ENCODE data around the gene FBXO2. TPM values are rescaled to one million over a fixed set of nuclear protein-coding genes. Genes with fewer than 3 reads are reported as not detected.

FBXO2 gene
- total RNA-seq, 2 experiments from 2014 or later = 3.2 to 3.7 TPM

DNA sequence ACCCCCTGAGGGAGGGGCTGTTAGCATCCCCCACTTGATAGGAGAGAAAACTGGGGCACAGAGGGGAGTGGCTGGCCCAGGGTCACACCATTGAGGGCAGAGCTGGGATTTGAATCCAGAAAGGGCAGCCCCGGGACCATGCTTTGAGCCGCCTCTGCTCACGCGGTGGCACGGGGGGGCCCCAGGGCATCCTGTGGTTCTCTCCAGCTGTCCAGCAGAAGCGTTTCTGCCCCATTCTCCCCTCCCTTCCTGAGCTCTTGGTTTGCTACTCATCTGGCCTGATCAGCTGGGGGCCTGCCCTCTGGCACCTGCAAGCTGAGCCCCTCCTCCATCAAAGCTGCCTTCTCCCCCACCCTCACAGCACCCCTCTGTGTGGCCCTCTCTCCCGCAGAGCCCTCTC, 37.5 kb downstream of the FBXO2 start:
- DNase-seq = no peak
- intact Hi-C loops (cut with DNase I, micrococcal nuclease) = no loop called here
- no peak overlapping the region for H3K27ac Mint-ChIP-seq
- no peaks in the 10 kb centered on the region for H3K27me3 Mint-ChIP-seq
- Histone ChIP-seq H3K4me1 (ENCODE audit: insufficient read depth, low read length) (no peaks in the 10 kb centered on the region), H3K4me3 (ENCODE audit: low read length) (no peak overlapping the region), H3K36me3 (ENCODE audit: insufficient read depth, low read length) (no peaks in the 10 kb centered on the region), H3K27me3 (ENCODE audit: control insufficient read depth in 1 of 2, insufficient read depth in 2 of 2, low read length in 2 of 2) (peaks cover 3% of the 10 kb centered on the region in 2 experiments), H3K9me3 (ENCODE audit: control insufficient read depth in 1 of 2, insufficient read depth in 1 of 2, low read length in 2 of 2) (no peaks in the 10 kb centered on the region), H3K27ac (ENCODE audit: low read depth in 1 of 2, low read length in 2 of 2) (no peak overlapping the region)
- CTCF ChIA-PET = no interaction called here
- H3K4me3 Mint-ChIP-seq = no peak overlapping the region
- TF ChIP-seq, protein P1, sequence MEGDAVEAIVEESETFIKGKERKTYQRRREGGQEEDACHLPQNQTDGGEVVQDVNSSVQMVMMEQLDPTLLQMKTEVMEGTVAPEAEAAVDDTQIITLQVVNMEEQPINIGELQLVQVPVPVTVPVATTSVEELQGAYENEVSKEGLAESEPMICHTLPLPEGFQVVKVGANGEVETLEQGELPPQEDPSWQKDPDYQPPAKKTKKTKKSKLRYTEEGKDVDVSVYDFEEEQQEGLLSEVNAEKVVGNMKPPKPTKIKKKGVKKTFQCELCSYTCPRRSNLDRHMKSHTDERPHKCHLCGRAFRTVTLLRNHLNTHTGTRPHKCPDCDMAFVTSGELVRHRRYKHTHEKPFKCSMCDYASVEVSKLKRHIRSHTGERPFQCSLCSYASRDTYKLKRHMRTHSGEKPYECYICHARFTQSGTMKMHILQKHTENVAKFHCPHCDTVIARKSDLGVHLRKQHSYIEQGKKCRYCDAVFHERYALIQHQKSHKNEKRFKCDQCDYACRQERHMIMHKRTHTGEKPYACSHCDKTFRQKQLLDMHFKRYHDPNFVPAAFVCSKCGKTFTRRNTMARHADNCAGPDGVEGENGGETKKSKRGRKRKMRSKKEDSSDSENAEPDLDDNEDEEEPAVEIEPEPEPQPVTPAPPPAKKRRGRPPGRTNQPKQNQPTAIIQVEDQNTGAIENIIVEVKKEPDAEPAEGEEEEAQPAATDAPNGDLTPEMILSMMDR (IDR thresholded peaks at IDR 0.05) = no peak
- H3K9me3 Mint-ChIP-seq = no peaks in the 10 kb centered on the region
- POLR2A ChIA-PET = no interaction called here
- no peaks in the 10 kb centered on the region for H3K4me1 Mint-ChIP-seq (ENCODE audit: low read depth)
- ATAC-seq (ENCODE audit: poor library complexity) = no peak
- H3K36me3 Mint-ChIP-seq (ENCODE audit: low read depth) = no peaks in the 10 kb centered on the region

DNA sequence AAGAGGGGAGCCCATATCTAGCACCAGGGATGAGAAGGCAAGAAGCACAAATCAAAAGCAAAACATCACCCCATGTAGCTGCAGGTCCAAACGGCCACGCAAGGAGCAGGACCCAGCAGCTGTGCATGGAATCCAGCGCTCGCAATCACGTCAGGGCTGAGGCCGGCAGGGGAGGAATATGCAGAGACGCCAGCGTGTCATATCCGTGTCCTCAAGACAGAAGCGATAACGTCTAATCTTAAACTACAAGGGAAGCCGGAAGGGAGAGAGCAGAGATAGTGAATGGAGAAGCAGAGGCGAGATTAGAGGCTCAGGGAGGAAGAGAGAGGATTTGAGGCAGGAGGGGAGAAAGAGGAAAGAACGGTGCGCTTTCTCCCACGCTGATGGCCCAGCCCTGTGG, 39.1 kb downstream of the FBXO2 start:
- Mint-ChIP-seq H3K36me3 (ENCODE audit: low read depth) (no peaks in the 10 kb centered on the region), H3K27ac (no peak overlapping the region), H3K4me1 (ENCODE audit: low read depth) (no peaks in the 10 kb centered on the region), H3K9me3 (no peaks in the 10 kb centered on the region), H3K27me3 (no peaks in the 10 kb centered on the region), H3K4me3 (no peak overlapping the region)
- intact Hi-C loops (cut with DNase I, micrococcal nuclease) = no loop called here
- Histone ChIP-seq H3K4me3 (ENCODE audit: low read length) (no peak overlapping the region), H3K4me1 (ENCODE audit: insufficient read depth, low read length) (no peaks in the 10 kb centered on the region), H3K27me3 (ENCODE audit: control insufficient read depth in 1 of 2, insufficient read depth in 2 of 2, low read length in 2 of 2) (peaks cover 3% of the 10 kb centered on the region in 2 experiments), H3K9me3 (ENCODE audit: control insufficient read depth in 1 of 2, insufficient read depth in 1 of 2, low read length in 2 of 2) (no peaks in the 10 kb centered on the region), H3K27ac (ENCODE audit: low read depth in 1 of 2, low read length in 2 of 2) (no peak overlapping the region), H3K36me3 (ENCODE audit: insufficient read depth, low read length) (no peaks in the 10 kb centered on the region)
- DNase-seq (no peak), ATAC-seq (ENCODE audit: poor library complexity) (no peak)
- TF ChIP-seq, protein P1 (IDR thresholded peaks at IDR 0.05) = no peak
- CTCF ChIA-PET = no interaction called here
- POLR2A ChIA-PET = no interaction called here

DNA sequence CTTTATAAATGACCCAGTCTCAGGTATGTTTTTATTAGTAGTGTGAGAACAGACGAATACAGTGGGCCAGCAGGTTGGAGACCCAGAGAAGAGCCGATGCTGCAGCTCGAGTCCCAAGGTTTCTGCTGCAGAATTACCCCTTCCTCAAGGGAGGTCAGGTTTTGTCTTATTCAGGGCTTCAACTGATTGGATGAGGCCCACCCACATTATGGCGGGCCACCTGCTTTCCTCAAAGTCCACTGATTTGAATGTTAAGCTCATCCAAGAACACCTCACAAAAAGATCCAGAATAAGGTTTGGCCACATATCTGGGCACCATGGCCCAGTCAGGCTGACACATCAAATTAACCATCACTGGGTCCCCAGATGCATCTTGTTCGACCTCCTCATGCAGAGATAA, 40.9 kb downstream of the FBXO2 start:
- no peaks in the 10 kb centered on the region for H3K4me1 ChIP-seq (ENCODE audit: insufficient read depth, low read length)
- ChIA-PET POLR2A (no interaction called here), CTCF (no interaction called here)
- peaks cover 3% of the 10 kb centered on the region in 2 experiments for H3K27me3 ChIP-seq (ENCODE audit: control insufficient read depth in 1 of 2, insufficient read depth in 2 of 2, low read length in 2 of 2)
- DNase-seq = no peak
- no peaks in the 10 kb centered on the region for H3K27me3 Mint-ChIP-seq
- H3K9me3 Mint-ChIP-seq = no peaks in the 10 kb centered on the region
- H3K36me3 ChIP-seq (ENCODE audit: insufficient read depth, low read length) = no peaks in the 10 kb centered on the region
- no peaks in the 10 kb centered on the region for H3K9me3 ChIP-seq (ENCODE audit: control insufficient read depth in 1 of 2, insufficient read depth in 1 of 2, low read length in 2 of 2)
- H3K27ac ChIP-seq (ENCODE audit: low read depth in 1 of 2, low read length in 2 of 2) = no peak overlapping the region
- no peak overlapping the region for H3K4me3 ChIP-seq (ENCODE audit: low read length)
- no peaks in the 10 kb centered on the region for H3K36me3 Mint-ChIP-seq (ENCODE audit: low read depth)
- ATAC-seq (ENCODE audit: poor library complexity) = no peak
- H3K27ac Mint-ChIP-seq = no peak overlapping the region
- intact Hi-C loops (cut with DNase I, micrococcal nuclease) = no loop called here
- TF ChIP-seq, protein P1 (IDR thresholded peaks at IDR 0.05) = no peak
- H3K4me3 Mint-ChIP-seq = no peak overlapping the region
- no peaks in the 10 kb centered on the region for H3K4me1 Mint-ChIP-seq (ENCODE audit: low read depth)

Data from CD4-positive, alpha-beta T cell (primary cell).